Measurements from ENCODE around the gene DAPK1. TPM values are rescaled to one million over a fixed set of nuclear protein-coding genes. Genes with fewer than 3 reads are reported as not detected.

Gene DAPK1
- total RNA-seq, 1 experiment from 2014 or later, result 133 TPM

GRCh38 chr9:87643778-87644570 is 146.3 kb downstream of the DAPK1 start:
- peaks cover 44% of the 10 kb centered on the region for H3K36me3 Mint-ChIP-seq (ENCODE audit: insufficient read depth, unreplicated experiment)
- CTCF ChIA-PET, result no interaction called here
- H3K27ac Mint-ChIP-seq (ENCODE audit: unreplicated experiment), result no peak overlapping the region
- H3K27me3 Mint-ChIP-seq (ENCODE audit: unreplicated experiment), result no peaks in the 10 kb centered on the region
- BruUV-seq (replicated peaks), result no TSS peak
- TF ChIP-seq CTCF (IDR thresholded peaks at IDR 0.05; ENCODE audit: unreplicated experiment), result no peak
- no peaks in the 10 kb centered on the region for H3K4me1 Mint-ChIP-seq (ENCODE audit: low read depth, unreplicated experiment)
- DNase-seq, result no peak
- no peaks in the 10 kb centered on the region for H3K9me3 Mint-ChIP-seq (ENCODE audit: low read depth, unreplicated experiment)
- intact Hi-C loops (cut with micrococcal nuclease; ENCODE audit: unreplicated experiment), result no loop called here
- no peak overlapping the region for H3K4me3 Mint-ChIP-seq (ENCODE audit: low read depth, unreplicated experiment)

- TF ChIP-seq CTCF (IDR thresholded peaks at IDR 0.05; ENCODE audit: unreplicated experiment), result no peak
- Mint-ChIP-seq H3K4me1 (ENCODE audit: low read depth, unreplicated experiment) (no peaks in the 10 kb centered on the region), H3K4me3 (ENCODE audit: low read depth, unreplicated experiment) (no peak overlapping the region), H3K27me3 (ENCODE audit: unreplicated experiment) (no peaks in the 10 kb centered on the region), H3K36me3 (ENCODE audit: insufficient read depth, unreplicated experiment) (peaks cover 37% of the 10 kb centered on the region), H3K27ac (ENCODE audit: unreplicated experiment) (no peak overlapping the region), H3K9me3 (ENCODE audit: low read depth, unreplicated experiment) (no peaks in the 10 kb centered on the region)
- intact Hi-C loops (cut with micrococcal nuclease; ENCODE audit: unreplicated experiment), result no loop called here
- no TSS peak for BruUV-seq (replicated peaks)
- DNase-seq, result no peak
- CTCF ChIA-PET, result no interaction called here
Observed at GRCh38 chr9:87644659-87645058, 147.0 kb downstream of the DAPK1 start.

- CTCF ChIA-PET, result no interaction called here
Observed at GRCh38 chr9:87646546-87646945, 148.9 kb downstream of the DAPK1 start.

GRCh38 chr9:87647114-87647513 is 149.4 kb downstream of the DAPK1 start:
- no peak overlapping the region for H3K4me3 Mint-ChIP-seq (ENCODE audit: low read depth, unreplicated experiment)
- peaks cover 40% of the 10 kb centered on the region for H3K36me3 Mint-ChIP-seq (ENCODE audit: insufficient read depth, unreplicated experiment)
- TF ChIP-seq CTCF (IDR thresholded peaks at IDR 0.05; ENCODE audit: unreplicated experiment), result no peak
- H3K4me1 Mint-ChIP-seq (ENCODE audit: low read depth, unreplicated experiment), result no peaks in the 10 kb centered on the region
- H3K27me3 Mint-ChIP-seq (ENCODE audit: unreplicated experiment), result no peaks in the 10 kb centered on the region
- no peak for DNase-seq
- no peak overlapping the region for H3K27ac Mint-ChIP-seq (ENCODE audit: unreplicated experiment)
- CTCF ChIA-PET, result no interaction called here
- no peaks in the 10 kb centered on the region for H3K9me3 Mint-ChIP-seq (ENCODE audit: low read depth, unreplicated experiment)
- BruUV-seq (replicated peaks), result no TSS peak
- intact Hi-C loops (cut with micrococcal nuclease; ENCODE audit: unreplicated experiment), result no loop called here

More at GRCh38 chr9:87646546-87646945, 148.9 kb downstream of the DAPK1 start:
- Mint-ChIP-seq H3K36me3 (ENCODE audit: insufficient read depth, unreplicated experiment) (peaks cover 40% of the 10 kb centered on the region), H3K4me3 (ENCODE audit: low read depth, unreplicated experiment) (no peak overlapping the region), H3K27ac (ENCODE audit: unreplicated experiment) (no peak overlapping the region), H3K9me3 (ENCODE audit: low read depth, unreplicated experiment) (no peaks in the 10 kb centered on the region), H3K27me3 (ENCODE audit: unreplicated experiment) (no peaks in the 10 kb centered on the region), H3K4me1 (ENCODE audit: low read depth, unreplicated experiment) (no peaks in the 10 kb centered on the region)
- intact Hi-C loops (cut with micrococcal nuclease; ENCODE audit: unreplicated experiment), result no loop called here
- no TSS peak for BruUV-seq (replicated peaks)
- no peak for DNase-seq
- TF ChIP-seq CTCF (IDR thresholded peaks at IDR 0.05; ENCODE audit: unreplicated experiment), result no peak

Data from Calu3 (cell line).